Measurements from ENCODE around the gene PLEKHG4. TPM values are rescaled to one million over a fixed set of nuclear protein-coding genes. Genes with fewer than 3 reads are reported as not detected.

PLEKHG4 gene
- total RNA-seq, 2 experiments from 2014 or later: 22.7 to 24.6 TPM

- ChIA-PET POLR2A (no interaction called here), CTCF (interaction anchor here (1.1 kb wide), 1 partner anchor 23 kb away, joined by 4 read pairs; no protein-coding TSS in a partner anchor)
- intact Hi-C loops (cut with micrococcal nuclease): no loop called here
- Mint-ChIP-seq H3K4me3 (no peak overlapping the region), H3K27me3 (no peaks in the 10 kb centered on the region), H3K27ac (no peak overlapping the region), H3K36me3 (no peaks in the 10 kb centered on the region), H3K4me1 (ENCODE audit: low read depth) (no peaks in the 10 kb centered on the region), H3K9me3 (no peaks in the 10 kb centered on the region)
- no peak for DNase-seq
These were observed 22.7 kb downstream of the PLEKHG4 start for GRCh38 chr16:67302076-67302475.

DNA sequence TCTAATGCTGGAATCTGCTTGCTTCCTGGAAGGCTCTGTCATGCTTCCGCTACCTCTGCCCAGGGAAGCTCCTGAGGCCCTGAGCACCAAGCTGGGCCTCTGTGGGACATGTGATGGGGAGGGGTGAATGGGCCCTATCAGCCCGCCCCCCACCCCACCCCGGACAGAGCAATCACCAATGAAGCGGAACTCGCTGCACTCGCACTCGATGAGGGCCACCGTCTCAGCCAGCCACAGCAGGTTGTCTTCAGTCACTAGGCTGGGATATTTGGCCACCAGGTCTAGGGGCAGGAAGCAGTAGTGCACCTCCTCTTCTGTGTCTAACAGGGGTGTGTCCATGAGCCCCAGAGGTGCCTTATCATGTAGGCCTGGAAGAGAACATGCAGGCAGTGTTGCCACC lies 23.6 kb downstream of the PLEKHG4 start:
- ChIA-PET POLR2A (no interaction called here), CTCF (interaction anchor here (1.2 kb wide), 1 partner anchor 23 kb away, joined by 5 read pairs; the partner anchor contains the start of genes KCTD19 and LRRC36)
- H3K9me3 Mint-ChIP-seq: no peaks in the 10 kb centered on the region
- H3K36me3 Mint-ChIP-seq: no peaks in the 10 kb centered on the region
- intact Hi-C loops (cut with micrococcal nuclease): no loop called here
- H3K4me3 Mint-ChIP-seq: no peak overlapping the region
- H3K27me3 Mint-ChIP-seq: no peaks in the 10 kb centered on the region
- no peaks in the 10 kb centered on the region for H3K4me1 Mint-ChIP-seq (ENCODE audit: low read depth)
- DNase-seq: no peak
- no peak overlapping the region for H3K27ac Mint-ChIP-seq

DNA sequence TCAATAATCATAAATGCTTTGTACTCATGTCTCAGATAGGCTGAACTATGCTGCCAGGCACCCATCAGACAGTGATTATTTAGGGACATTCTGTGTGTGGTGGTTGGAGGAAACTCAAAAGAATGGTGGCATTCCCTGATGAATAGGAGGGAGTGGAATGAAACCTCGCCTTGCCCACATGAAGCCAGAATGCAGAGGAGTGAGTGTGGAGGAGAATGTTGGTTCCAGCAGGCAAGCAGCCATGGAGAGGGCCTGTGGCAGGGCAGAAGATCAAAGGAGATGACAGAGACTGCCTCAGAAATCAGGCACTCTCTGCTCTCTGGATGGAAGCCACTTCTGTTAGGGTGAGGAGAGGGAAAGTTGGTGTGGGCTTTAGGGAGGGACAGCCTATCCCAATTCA lies 24.7 kb downstream of the PLEKHG4 start:
- no peaks in the 10 kb centered on the region for H3K9me3 Mint-ChIP-seq
- CTCF ChIA-PET: interaction anchor here (1.2 kb wide), 1 partner anchor 22 kb away, joined by 5 read pairs; the partner anchor contains the start of genes KCTD19 and LRRC36

GRCh38 chr16:67305216-67306071 lies 26.1 kb downstream of the PLEKHG4 start:
- Mint-ChIP-seq H3K27ac (no peak overlapping the region), H3K9me3 (no peaks in the 10 kb centered on the region), H3K4me1 (ENCODE audit: low read depth) (peaks cover 13% of the 10 kb centered on the region), H3K4me3 (no peak overlapping the region), H3K36me3 (no peaks in the 10 kb centered on the region), H3K27me3 (no peaks in the 10 kb centered on the region)
- DNase-seq: no peak
- ChIA-PET CTCF (no interaction called here), POLR2A (no interaction called here)
- intact Hi-C loops (cut with micrococcal nuclease): no loop called here

More for the DNA sequence above, 24.7 kb downstream of the PLEKHG4 start:
- no peak for DNase-seq
- POLR2A ChIA-PET: no interaction called here
- intact Hi-C loops (cut with micrococcal nuclease): no loop called here
- Mint-ChIP-seq H3K4me3 (no peak overlapping the region), H3K36me3 (no peaks in the 10 kb centered on the region), H3K4me1 (ENCODE audit: low read depth) (peaks cover 5% of the 10 kb centered on the region), H3K27me3 (no peaks in the 10 kb centered on the region), H3K27ac (no peak overlapping the region)

DNA sequence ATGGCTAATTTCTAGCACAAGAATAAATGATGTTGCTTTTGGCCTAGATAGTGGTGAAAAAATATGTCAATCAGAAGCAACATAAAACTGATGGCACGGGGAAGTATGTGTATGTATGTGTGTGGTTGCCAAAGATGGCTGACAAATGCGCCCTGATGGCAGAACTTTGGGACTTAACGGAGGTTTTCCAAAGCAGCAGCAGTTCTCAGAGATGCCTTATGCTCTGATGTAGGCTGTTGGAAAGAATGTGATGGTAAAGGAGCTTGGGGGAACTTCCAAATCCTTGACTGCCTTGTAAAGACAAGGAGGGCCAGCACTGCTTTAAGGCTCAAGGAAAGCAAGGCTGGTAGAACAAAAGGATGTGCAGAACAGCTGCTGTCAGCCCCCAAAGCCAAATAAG lies 31.2 kb downstream of the PLEKHG4 start:
- no peak for DNase-seq
- Mint-ChIP-seq H3K27me3 (no peaks in the 10 kb centered on the region), H3K4me1 (ENCODE audit: low read depth) (peaks cover 41% of the 10 kb centered on the region), H3K36me3 (no peaks in the 10 kb centered on the region), H3K4me3 (no peak overlapping the region), H3K9me3 (no peaks in the 10 kb centered on the region), H3K27ac (peak overlapping the region; percentile 95)
- CTCF ChIA-PET: interaction anchor here (1.2 kb wide), 1 partner anchor 32 kb away, joined by 4 read pairs; the partner anchor contains the start of gene PLEKHG4
- intact Hi-C loops (cut with micrococcal nuclease): loop anchor here (2.0 kb wide), 1 partner anchor 256 kb away; no protein-coding TSS in a partner anchor
- POLR2A ChIA-PET: interaction anchor here (1.1 kb wide), 1 partner anchor 28 kb away, joined by 3 read pairs; no protein-coding TSS in a partner anchor

GRCh38 chr16:67311607-67312488 lies 32.5 kb downstream of the PLEKHG4 start:
- peak; percentile 95 for DNase-seq
- no peaks in the 10 kb centered on the region for H3K36me3 Mint-ChIP-seq
- peak overlapping the region; percentile 20 for H3K4me3 Mint-ChIP-seq
- ChIA-PET POLR2A (interaction anchor here (0.6 to 1.1 kb wide), 4 partner anchors 29 to 169 kb away, joined by 3 to 4 read pairs (median 3); partner anchors contain the start of gene ATP6V0D1), CTCF (interaction anchor here (0.7 to 2.1 kb wide), 4 partner anchors 15 to 35 kb away, joined by 3 to 6 read pairs (median 3); partner anchors contain the start of gene PLEKHG4)
- no peaks in the 10 kb centered on the region for H3K9me3 Mint-ChIP-seq
- peak overlapping the region; percentile 95 for H3K27ac Mint-ChIP-seq
- no peaks in the 10 kb centered on the region for H3K27me3 Mint-ChIP-seq
- intact Hi-C loops (cut with micrococcal nuclease): loop anchor here (1.0 to 2.0 kb wide), 6 partner anchors 33 to 439 kb away; partner anchors contain the start of genes FBXL8, PLEKHG4 and TRADD
- H3K4me1 Mint-ChIP-seq (ENCODE audit: low read depth): peaks cover 41% of the 10 kb centered on the region

DNA sequence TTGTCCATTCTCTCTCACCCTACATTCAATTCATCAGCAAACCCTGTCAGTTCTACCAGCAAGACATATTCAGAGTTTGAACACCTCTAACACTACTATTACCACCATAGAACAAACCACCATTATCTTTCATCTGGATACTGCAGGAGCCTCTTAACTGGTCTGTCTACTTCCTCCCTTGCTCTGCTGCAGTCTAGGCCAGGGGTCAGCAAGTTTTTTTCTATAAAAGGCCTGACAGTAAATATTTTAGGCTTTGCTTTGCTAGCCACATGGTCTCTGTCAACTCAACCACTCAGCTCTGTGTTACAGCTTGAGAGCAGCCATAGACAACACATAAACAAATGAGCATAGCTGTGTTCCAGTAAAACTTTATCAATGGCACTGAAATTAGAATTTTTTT lies 33.4 kb downstream of the PLEKHG4 start:
- intact Hi-C loops (cut with micrococcal nuclease): loop anchor here (1.0 kb wide), 1 partner anchor 328 kb away; no protein-coding TSS in a partner anchor

GRCh38 chr16:67317853-67318252 lies 38.5 kb downstream of the PLEKHG4 start:
- ChIA-PET CTCF (interaction anchor here (1.3 kb wide), 1 partner anchor 9 kb away, joined by 4 read pairs; the partner anchor contains the start of genes KCTD19 and LRRC36), POLR2A (no interaction called here)
- Mint-ChIP-seq H3K36me3 (no peaks in the 10 kb centered on the region), H3K27ac (no peak overlapping the region), H3K4me3 (no peak overlapping the region), H3K4me1 (ENCODE audit: low read depth) (peaks cover 12% of the 10 kb centered on the region), H3K27me3 (peaks cover 27% of the 10 kb centered on the region), H3K9me3 (no peaks in the 10 kb centered on the region)
- intact Hi-C loops (cut with micrococcal nuclease): no loop called here
- DNase-seq: no peak

More for the DNA sequence above, 33.4 kb downstream of the PLEKHG4 start:
- Mint-ChIP-seq H3K4me1 (ENCODE audit: low read depth) (peaks cover 41% of the 10 kb centered on the region), H3K36me3 (no peaks in the 10 kb centered on the region), H3K27ac (peak overlapping the region; percentile 95), H3K4me3 (no peak overlapping the region), H3K27me3 (no peaks in the 10 kb centered on the region), H3K9me3 (no peaks in the 10 kb centered on the region)
- ChIA-PET CTCF (interaction anchor here (0.8 to 2.1 kb wide), 4 partner anchors 14 to 168 kb away, joined by 3 to 6 read pairs (median 3); partner anchors contain the start of genes ATP6V0D1, KCTD19, LRRC36 and PLEKHG4), POLR2A (interaction anchor here (0.6 to 1.0 kb wide), 3 partner anchors 13 to 64 kb away, joined by 3 to 4 read pairs (median 4); partner anchors contain the start of genes KCTD19 and LRRC36)
- no peak for DNase-seq

DNA sequence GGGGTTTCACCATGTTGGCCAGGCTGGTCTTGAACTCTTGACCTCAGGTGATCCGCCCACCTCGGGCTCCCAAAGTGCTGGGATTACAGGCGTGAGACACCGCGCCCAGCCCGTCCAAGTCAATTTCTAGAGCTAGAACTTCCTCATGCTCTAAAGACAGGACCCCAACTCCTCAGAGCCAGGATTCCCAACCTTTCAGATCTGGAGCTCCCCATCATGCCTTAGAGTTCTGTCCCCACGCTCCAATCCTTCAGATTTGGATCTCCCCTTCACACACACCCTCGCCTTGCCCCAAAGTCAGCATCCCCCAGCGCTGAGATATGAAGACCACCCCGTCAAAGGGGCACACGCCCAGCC lies 46.8 kb downstream of the PLEKHG4 start:
- Mint-ChIP-seq H3K27me3 (peaks cover 48% of the 10 kb centered on the region), H3K4me1 (ENCODE audit: low read depth) (peaks cover 5% of the 10 kb centered on the region), H3K4me3 (peak overlapping the region; percentile 76), H3K27ac (no peak overlapping the region), H3K36me3 (no peaks in the 10 kb centered on the region), H3K9me3 (no peaks in the 10 kb centered on the region)
- DNase-seq: no peak
- ChIA-PET CTCF (interaction anchor here (0.9 to 2.0 kb wide), 11 partner anchors 8 to 98 kb away, joined by 3 to 6 read pairs (median 4); no protein-coding TSS in a partner anchor), POLR2A (interaction anchor here (1.3 kb wide), 1 partner anchor 13 kb away, joined by 4 read pairs; no protein-coding TSS in a partner anchor)
- intact Hi-C loops (cut with micrococcal nuclease): no loop called here

DNA sequence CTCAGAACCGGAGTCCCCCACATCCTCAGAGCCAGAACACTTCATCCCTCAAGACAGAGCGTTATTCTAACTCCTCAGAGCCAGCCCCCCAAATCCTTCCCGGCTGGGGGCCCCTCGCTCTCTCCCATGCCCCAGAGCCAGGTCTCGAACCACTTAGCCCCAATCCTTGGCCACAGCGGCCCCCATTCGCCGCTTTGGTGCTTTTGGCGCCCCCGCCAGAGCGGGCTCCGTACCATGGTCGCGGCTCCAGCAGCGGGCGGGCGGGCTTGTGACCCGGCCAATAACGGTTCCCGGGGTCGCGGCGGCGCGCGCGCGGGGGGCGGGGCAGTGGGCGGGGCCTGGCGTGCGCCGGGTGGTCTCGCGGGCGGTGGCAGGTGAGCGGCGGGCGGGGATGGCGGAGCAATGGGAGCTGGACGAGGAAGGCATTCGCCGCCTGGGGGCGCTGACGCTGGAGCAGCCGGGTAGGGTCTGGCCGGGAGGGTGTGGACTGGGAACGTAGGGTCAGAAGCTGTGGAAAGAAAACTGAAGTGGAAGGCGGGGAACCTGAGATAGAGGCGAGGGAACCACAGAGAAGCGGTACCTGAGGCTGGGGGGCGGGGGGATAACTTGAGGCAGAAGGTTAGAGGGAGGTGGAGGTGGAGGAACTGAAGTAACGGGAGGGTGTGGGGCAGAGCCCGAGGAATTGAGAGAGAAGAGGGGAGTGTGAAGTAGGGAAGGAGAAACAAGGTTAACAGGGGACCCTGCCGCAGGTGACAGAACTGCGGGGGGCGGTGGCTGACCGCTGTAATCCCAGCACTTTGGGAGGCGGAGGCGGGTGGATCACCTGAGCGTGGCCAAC lies 47.4 kb downstream of the PLEKHG4 start, which contains the start of the genes KCTD19 and LRRC36:
Gene KCTD19 (minus strand): TSS at position 270 of the 838 bp plus-strand sequence. CDS start 34 bp downstream, at position 236.
Gene LRRC36 (plus strand): TSS at position 344 of the 838 bp plus-strand sequence. CDS start 48 bp downstream, at position 392.
- Mint-ChIP-seq H3K27me3 (peaks cover 42% of the 10 kb centered on the region), H3K4me3 (peak within 1 kb of the TSS; percentile 76), H3K27ac (no peak within 1 kb of the TSS), H3K9me3 (no peaks in the 10 kb centered on the region), H3K4me1 (ENCODE audit: low read depth) (peaks cover 5% of the 10 kb centered on the region), H3K36me3 (no peaks in the 10 kb centered on the region)
- ChIA-PET CTCF (interaction anchor here (0.6 to 2.0 kb wide), 15 partner anchors 9 to 97 kb away, joined by 3 to 6 read pairs (median 4); no protein-coding TSS in a partner anchor), POLR2A (interaction anchor here (1.3 kb wide), 1 partner anchor 14 kb away, joined by 4 read pairs; no protein-coding TSS in a partner anchor)
- peak; percentile 78 for DNase-seq
- intact Hi-C loops (cut with micrococcal nuclease): no loop called here
